Measurements from ENCODE around the gene AP2S1.

AP2S1 gene

DNA sequence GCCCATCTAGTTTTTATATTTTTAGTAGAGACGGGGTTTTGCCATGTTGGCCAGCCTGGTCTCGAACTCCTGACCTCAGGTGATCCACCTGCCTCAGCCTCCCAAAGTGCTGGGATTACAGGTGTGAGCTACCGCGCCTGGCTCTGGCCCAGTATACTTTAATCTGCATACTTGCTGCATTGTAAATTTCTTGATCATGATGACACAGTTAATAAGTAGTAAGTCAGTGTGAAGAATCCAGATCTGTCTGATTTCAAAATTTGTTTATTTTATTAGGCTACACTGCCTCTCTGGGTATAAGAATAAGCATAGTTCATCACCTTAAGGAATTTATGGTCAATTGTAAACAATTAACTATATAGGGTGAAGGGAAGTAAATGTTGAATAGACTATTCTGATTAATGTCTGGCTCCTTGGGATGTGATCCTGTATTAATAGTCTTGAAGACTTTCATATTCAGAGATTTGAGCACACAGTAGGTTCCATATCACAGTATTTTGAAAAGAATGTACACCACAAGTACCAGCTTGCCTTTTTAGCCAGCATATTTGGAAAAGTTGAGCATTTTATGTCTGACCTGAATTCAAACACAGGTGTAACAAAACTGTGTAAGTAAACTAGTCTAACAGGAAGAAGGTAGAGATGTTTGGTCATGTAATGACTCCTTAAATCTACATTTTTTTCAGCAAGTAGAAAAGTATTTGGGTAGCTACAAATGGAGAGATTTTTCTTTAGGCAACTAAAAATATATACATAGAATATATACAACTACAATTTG lies 17.6 kb upstream of the AP2S1 start:
- no peaks in the 10 kb centered on the region for H3K9me3 ChIP-seq (ENCODE audit: severe bottlenecking)
- peak overlapping the region; percentile 95 for H3K27ac ChIP-seq (ENCODE audit: poor library complexity, severe bottlenecking)
- DNase-seq (ENCODE audit: low spot score) (no peak), ATAC-seq (ENCODE audit: low read depth) (no peak)
- TF ChIP-seq, protein P1, sequence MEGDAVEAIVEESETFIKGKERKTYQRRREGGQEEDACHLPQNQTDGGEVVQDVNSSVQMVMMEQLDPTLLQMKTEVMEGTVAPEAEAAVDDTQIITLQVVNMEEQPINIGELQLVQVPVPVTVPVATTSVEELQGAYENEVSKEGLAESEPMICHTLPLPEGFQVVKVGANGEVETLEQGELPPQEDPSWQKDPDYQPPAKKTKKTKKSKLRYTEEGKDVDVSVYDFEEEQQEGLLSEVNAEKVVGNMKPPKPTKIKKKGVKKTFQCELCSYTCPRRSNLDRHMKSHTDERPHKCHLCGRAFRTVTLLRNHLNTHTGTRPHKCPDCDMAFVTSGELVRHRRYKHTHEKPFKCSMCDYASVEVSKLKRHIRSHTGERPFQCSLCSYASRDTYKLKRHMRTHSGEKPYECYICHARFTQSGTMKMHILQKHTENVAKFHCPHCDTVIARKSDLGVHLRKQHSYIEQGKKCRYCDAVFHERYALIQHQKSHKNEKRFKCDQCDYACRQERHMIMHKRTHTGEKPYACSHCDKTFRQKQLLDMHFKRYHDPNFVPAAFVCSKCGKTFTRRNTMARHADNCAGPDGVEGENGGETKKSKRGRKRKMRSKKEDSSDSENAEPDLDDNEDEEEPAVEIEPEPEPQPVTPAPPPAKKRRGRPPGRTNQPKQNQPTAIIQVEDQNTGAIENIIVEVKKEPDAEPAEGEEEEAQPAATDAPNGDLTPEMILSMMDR (IDR thresholded peaks at IDR 0.05; ENCODE audit: poor library complexity, severe bottlenecking): no peak
- peaks cover 63% of the 10 kb centered on the region for H3K4me1 ChIP-seq (ENCODE audit: insufficient read depth, poor library complexity, severe bottlenecking)
- no peaks in the 10 kb centered on the region for H3K27me3 ChIP-seq (ENCODE audit: insufficient read depth, poor library complexity, severe bottlenecking)
- 0 out of 2 replicates have a peak, but pooled peaks cover 6% of the 10 kb centered on the region for H3K36me3 ChIP-seq (ENCODE audit: low read depth)
- no peak overlapping the region for H3K4me3 ChIP-seq (ENCODE audit: severe bottlenecking)

DNA sequence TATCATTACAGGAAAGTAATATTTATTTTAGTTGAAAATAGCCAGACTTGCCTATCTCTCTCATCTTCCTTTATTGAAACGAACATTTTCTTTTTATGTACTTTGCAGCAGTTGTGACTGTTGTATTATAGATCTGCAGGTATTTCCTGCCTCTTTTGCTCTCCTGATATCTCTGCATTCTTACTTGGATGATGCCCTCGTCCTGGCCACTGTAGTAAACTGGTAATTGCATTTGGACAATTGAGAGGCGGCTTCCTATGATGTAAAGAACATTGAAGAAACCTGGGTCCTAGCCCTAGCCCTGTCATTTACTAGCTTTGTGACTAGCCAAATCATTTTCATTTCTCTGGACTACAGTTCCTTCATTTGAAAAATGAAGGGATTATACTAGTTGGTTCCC lies 16.5 kb upstream of the AP2S1 start:
- no peak for DNase-seq (ENCODE audit: low spot score)
- Histone ChIP-seq H3K27me3 (ENCODE audit: insufficient read depth, poor library complexity, severe bottlenecking) (no peaks in the 10 kb centered on the region), H3K4me3 (ENCODE audit: severe bottlenecking) (no peak overlapping the region), H3K27ac (ENCODE audit: poor library complexity, severe bottlenecking) (peak overlapping the region; percentile 95), H3K4me1 (ENCODE audit: insufficient read depth, poor library complexity, severe bottlenecking) (peaks cover 56% of the 10 kb centered on the region), H3K9me3 (ENCODE audit: severe bottlenecking) (no peaks in the 10 kb centered on the region), H3K36me3 (ENCODE audit: low read depth) (0 out of 2 replicates have a peak, but pooled peaks cover 6% of the 10 kb centered on the region)
- ATAC-seq (ENCODE audit: low read depth): no peak
- TF ChIP-seq, protein P1 (IDR thresholded peaks at IDR 0.05; ENCODE audit: poor library complexity, severe bottlenecking): no peak

DNA sequence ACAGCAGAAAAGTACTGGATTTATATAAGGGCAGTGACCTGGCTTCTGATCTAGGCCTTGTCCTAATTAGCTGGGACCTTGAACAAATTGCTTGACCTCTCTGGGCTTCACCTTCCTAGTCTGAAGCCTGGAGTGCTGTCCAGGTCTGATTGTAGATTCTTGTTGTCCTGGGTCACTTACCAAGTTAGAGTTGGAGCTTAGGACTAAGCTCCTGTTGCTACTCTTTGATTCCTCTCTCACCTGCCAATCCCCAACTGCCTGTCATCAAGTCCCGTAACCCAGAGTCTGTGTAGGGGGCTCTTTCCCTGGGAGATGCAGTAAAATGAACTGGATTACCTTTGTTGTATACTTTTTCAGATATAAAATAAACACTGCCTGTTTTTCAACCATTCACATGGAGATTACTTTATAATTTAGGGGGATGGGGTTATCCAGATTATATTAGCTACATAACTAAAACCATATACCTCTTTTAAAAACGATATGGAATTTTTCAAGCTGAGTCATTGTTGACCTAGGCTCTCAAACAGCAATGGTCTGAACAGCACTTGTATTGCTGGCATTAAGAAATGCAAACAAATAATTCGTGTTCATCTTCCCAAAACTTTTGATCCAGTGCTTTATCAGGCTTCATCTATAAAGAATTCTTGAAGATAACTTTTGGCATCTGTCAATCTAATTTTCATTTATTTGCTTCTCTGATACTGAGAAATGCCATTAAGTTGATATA lies 15.9 kb upstream of the AP2S1 start:
- Histone ChIP-seq H3K4me1 (ENCODE audit: insufficient read depth, poor library complexity, severe bottlenecking) (peaks cover 53% of the 10 kb centered on the region), H3K36me3 (ENCODE audit: low read depth) (0 out of 2 replicates have a peak, but pooled peaks cover 6% of the 10 kb centered on the region), H3K9me3 (ENCODE audit: severe bottlenecking) (no peaks in the 10 kb centered on the region), H3K27me3 (ENCODE audit: insufficient read depth, poor library complexity, severe bottlenecking) (no peaks in the 10 kb centered on the region), H3K27ac (ENCODE audit: poor library complexity, severe bottlenecking) (peak overlapping the region; percentile 95), H3K4me3 (ENCODE audit: severe bottlenecking) (no peak overlapping the region)
- TF ChIP-seq, protein P1 (IDR thresholded peaks at IDR 0.05; ENCODE audit: poor library complexity, severe bottlenecking): no peak
- no peak for DNase-seq (ENCODE audit: low spot score)
- ATAC-seq (ENCODE audit: low read depth): peak; percentile 38; the same call in 2 of the 3 replicates

DNA sequence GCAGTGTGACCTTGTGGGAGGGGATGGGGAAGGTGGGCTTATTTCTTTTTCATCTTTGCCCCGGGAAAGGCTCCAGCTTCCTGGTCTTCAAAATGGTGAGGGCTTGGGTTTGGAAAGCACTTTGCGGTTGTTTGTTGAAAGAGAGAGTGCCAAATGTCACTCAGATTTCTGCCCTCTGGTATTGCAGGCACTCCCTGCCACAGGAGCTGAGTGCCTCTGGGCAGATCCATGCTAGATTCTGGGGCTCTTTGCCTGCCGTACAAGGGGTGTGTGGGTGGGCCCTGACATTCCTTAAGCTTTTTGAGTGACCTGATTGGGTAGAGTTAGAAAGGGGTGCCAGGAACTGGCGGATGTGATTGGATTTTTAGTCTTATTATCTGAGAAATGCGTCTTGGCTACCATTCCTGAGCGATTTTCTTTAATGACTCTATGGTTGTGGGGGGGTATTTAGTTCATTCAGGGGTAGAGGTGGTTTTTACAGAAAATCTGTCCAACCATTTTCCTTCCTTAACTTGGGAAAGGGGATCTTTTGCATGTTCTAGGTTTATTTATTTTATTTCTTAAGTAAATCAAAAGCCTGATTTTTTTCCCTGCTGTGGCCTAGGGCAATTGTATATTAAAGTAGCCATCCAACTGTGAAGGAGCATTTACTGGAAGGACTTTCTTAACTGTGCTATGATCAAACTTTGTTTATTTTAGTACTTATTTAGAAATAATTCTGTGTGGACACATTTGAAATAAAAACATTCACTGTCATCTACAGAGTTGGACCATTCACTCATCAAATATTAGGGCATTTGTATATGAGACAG lies 13.4 kb upstream of the AP2S1 start:
- Histone ChIP-seq H3K36me3 (ENCODE audit: low read depth) (0 out of 2 replicates have a peak, but pooled peaks cover 4% of the 10 kb centered on the region), H3K27ac (ENCODE audit: poor library complexity, severe bottlenecking) (peak overlapping the region; percentile 95), H3K4me1 (ENCODE audit: insufficient read depth, poor library complexity, severe bottlenecking) (peaks cover 50% of the 10 kb centered on the region), H3K4me3 (ENCODE audit: severe bottlenecking) (peak overlapping the region; percentile 67), H3K27me3 (ENCODE audit: insufficient read depth, poor library complexity, severe bottlenecking) (no peaks in the 10 kb centered on the region), H3K9me3 (ENCODE audit: severe bottlenecking) (no peaks in the 10 kb centered on the region)
- ATAC-seq (ENCODE audit: low read depth) (peak; percentile 52), DNase-seq (ENCODE audit: low spot score) (peak; percentile 77)
- TF ChIP-seq, protein P1 (IDR thresholded peaks at IDR 0.05; ENCODE audit: poor library complexity, severe bottlenecking): no peak
